WTC11 (cell line): ENCODE data around the gene MAS1.

Experiments
- TF ChIP-seq, protein P1 (sequence below): fragments of 200-600 bp; IDR thresholded peaks from 2 replicates; pipeline ENCODE4 v1.8.0; 2022; ENCODE audit warnings: antibody characterized with exemption
- TF ChIP-seq, protein P2 (sequence below): sonication (generic); formaldehyde crosslinking; IDR thresholded peaks from 2 replicates; pipeline ENCODE4 v1.8.1; 2022; ENCODE audit warnings: mild to moderate bottlenecking, moderate library complexity, missing genetic modification reagents

DNA sequence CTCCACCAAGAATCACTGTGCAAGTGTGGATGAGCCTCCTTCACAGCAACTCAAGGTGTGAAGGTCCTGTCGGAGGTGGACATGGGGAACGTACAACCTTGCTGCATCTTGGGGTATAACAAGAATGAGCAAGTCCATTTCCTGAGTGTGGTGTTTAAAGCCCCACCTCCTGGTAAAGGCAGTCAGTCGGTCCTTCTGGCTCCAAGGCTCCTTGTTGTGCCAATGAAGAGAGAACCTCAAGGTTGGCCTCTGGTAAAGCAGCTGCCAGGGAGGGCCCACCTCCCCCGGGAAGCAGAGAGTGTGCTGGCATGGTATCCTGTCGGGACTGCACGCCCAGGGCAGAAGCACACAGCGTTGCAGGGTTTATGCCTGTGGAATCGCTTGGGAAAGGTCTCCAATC lies 12.4 kb upstream of the MAS1 start:
- TF ChIP-seq, protein P1, sequence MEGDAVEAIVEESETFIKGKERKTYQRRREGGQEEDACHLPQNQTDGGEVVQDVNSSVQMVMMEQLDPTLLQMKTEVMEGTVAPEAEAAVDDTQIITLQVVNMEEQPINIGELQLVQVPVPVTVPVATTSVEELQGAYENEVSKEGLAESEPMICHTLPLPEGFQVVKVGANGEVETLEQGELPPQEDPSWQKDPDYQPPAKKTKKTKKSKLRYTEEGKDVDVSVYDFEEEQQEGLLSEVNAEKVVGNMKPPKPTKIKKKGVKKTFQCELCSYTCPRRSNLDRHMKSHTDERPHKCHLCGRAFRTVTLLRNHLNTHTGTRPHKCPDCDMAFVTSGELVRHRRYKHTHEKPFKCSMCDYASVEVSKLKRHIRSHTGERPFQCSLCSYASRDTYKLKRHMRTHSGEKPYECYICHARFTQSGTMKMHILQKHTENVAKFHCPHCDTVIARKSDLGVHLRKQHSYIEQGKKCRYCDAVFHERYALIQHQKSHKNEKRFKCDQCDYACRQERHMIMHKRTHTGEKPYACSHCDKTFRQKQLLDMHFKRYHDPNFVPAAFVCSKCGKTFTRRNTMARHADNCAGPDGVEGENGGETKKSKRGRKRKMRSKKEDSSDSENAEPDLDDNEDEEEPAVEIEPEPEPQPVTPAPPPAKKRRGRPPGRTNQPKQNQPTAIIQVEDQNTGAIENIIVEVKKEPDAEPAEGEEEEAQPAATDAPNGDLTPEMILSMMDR: no peak
- TF ChIP-seq, protein P2, sequence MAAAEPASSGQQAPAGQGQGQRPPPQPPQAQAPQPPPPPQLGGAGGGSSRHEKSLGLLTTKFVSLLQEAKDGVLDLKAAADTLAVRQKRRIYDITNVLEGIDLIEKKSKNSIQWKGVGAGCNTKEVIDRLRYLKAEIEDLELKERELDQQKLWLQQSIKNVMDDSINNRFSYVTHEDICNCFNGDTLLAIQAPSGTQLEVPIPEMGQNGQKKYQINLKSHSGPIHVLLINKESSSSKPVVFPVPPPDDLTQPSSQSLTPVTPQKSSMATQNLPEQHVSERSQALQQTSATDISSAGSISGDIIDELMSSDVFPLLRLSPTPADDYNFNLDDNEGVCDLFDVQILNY (CRISPR knock-in tag): no peak
